Measurements from ENCODE around the gene BMP6.

- TF ChIP-seq CTCF (IDR thresholded peaks at IDR 0.05) (no peak), POLR2AphosphoS5 (IDR thresholded peaks at IDR 0.05) (no peak), POLR2A (IDR thresholded peaks at IDR 0.05) (no peak)
Observed at GRCh38 chr6:7719364-7719850, 6.5 kb upstream of the BMP6 start.
